Measurements from ENCODE around the gene TRAPPC10. TPM values are rescaled to one million over a fixed set of nuclear protein-coding genes. Genes with fewer than 3 reads are reported as not detected.

Gene TRAPPC10
- total and polyA plus RNA-seq, 2 donors (not counting 1 experiment from before 2014, with no cell fraction given): 15.4 to 22.0 TPM

- no peak overlapping the region for H2AFZ ChIP-seq (ENCODE audit: low read length)
- peaks cover 26% of the 10 kb centered on the region for H3K36me3 ChIP-seq (ENCODE audit: control insufficient read depth, insufficient read depth, low read length)
- H4K20me1 ChIP-seq (ENCODE audit: control insufficient read depth, extremely low read depth, insufficient read depth, low read length): no peaks in the 10 kb centered on the region
- H3K4me3 ChIP-seq (replicated peaks in 1 of 4; ENCODE audit: control extremely low read depth in 1 of 4, insufficient read depth in 1 of 4, low read depth in 3 of 4, low read length in 4 of 4): no peak overlapping the region
- H3K79me2 ChIP-seq (ENCODE audit: control insufficient read depth, insufficient read depth, low read length): no peaks in the 10 kb centered on the region
- H3K4me1 ChIP-seq (ENCODE audit: control insufficient read depth, extremely low read depth, insufficient read depth, low read length): no peaks in the 10 kb centered on the region
- TF ChIP-seq CTCF (conservative IDR thresholded peaks at IDR 0.05 in 1 of 2, IDR thresholded peaks at IDR 0.05 in 1 of 2; ENCODE audit: low read depth in 1 of 2, low read length in 2 of 2): no peak
- TF ChIP-seq EZH2 (IDR thresholded peaks at IDR 0.05; ENCODE audit: low read length, missing control alignments): no peak
- H3K27ac ChIP-seq (ENCODE audit: insufficient read depth, low read length): no peak overlapping the region
- H3K27me3 ChIP-seq (ENCODE audit: control insufficient read depth, insufficient read depth, low read length): no peaks in the 10 kb centered on the region
- H3K4me2 ChIP-seq (ENCODE audit: extremely low read depth, insufficient read depth, low read length): no peak overlapping the region
- no peak overlapping the region for H3K9ac ChIP-seq (ENCODE audit: insufficient read depth, low read length)
- no peaks in the 10 kb centered on the region for H3K9me3 ChIP-seq (ENCODE audit: control insufficient read depth, insufficient read depth, low read depth, low read length)
- DNase-seq (ENCODE audit: low read depth in 2 of 2): no peak
These were observed 77.1 kb downstream of the TRAPPC10 start for GRCh38 chr21:44089001-44089911.

GRCh38 chr21:44090325-44090724 is 78.2 kb downstream of the TRAPPC10 start:
- peaks cover 24% of the 10 kb centered on the region for H3K36me3 ChIP-seq (ENCODE audit: control insufficient read depth, insufficient read depth, low read length)
- no peaks in the 10 kb centered on the region for H3K27me3 ChIP-seq (ENCODE audit: control insufficient read depth, insufficient read depth, low read length)
- DNase-seq (ENCODE audit: low read depth in 2 of 2): no peak
- no peak overlapping the region for H3K4me2 ChIP-seq (ENCODE audit: extremely low read depth, insufficient read depth, low read length)
- H3K79me2 ChIP-seq (ENCODE audit: control insufficient read depth, insufficient read depth, low read length): no peaks in the 10 kb centered on the region
- H3K9me3 ChIP-seq (ENCODE audit: control insufficient read depth, insufficient read depth, low read depth, low read length): no peaks in the 10 kb centered on the region
- no peaks in the 10 kb centered on the region for H4K20me1 ChIP-seq (ENCODE audit: control insufficient read depth, extremely low read depth, insufficient read depth, low read length)
- H3K27ac ChIP-seq (ENCODE audit: insufficient read depth, low read length): no peak overlapping the region
- no peak overlapping the region for H3K9ac ChIP-seq (ENCODE audit: insufficient read depth, low read length)
- TF ChIP-seq EZH2 (IDR thresholded peaks at IDR 0.05; ENCODE audit: low read length, missing control alignments) (no peak), CTCF (conservative IDR thresholded peaks at IDR 0.05 in 1 of 2, IDR thresholded peaks at IDR 0.05 in 1 of 2; ENCODE audit: low read depth in 1 of 2, low read length in 2 of 2) (no peak)
- H3K4me3 ChIP-seq (replicated peaks in 1 of 4; ENCODE audit: control extremely low read depth in 1 of 4, insufficient read depth in 1 of 4, low read depth in 3 of 4, low read length in 4 of 4): no peak overlapping the region
- H2AFZ ChIP-seq (ENCODE audit: low read length): no peak overlapping the region
- no peaks in the 10 kb centered on the region for H3K4me1 ChIP-seq (ENCODE audit: control insufficient read depth, extremely low read depth, insufficient read depth, low read length)

- Histone ChIP-seq H3K4me1 (ENCODE audit: control insufficient read depth, extremely low read depth, insufficient read depth, low read length) (no peaks in the 10 kb centered on the region), H2AFZ (ENCODE audit: low read length) (no peak overlapping the region), H3K36me3 (ENCODE audit: control insufficient read depth, insufficient read depth, low read length) (peaks cover 19% of the 10 kb centered on the region), H3K79me2 (ENCODE audit: control insufficient read depth, insufficient read depth, low read length) (no peaks in the 10 kb centered on the region), H3K27me3 (ENCODE audit: control insufficient read depth, insufficient read depth, low read length) (no peaks in the 10 kb centered on the region), H3K4me2 (ENCODE audit: extremely low read depth, insufficient read depth, low read length) (no peak overlapping the region), H3K9me3 (ENCODE audit: control insufficient read depth, insufficient read depth, low read depth, low read length) (no peaks in the 10 kb centered on the region), H3K27ac (ENCODE audit: insufficient read depth, low read length) (no peak overlapping the region), H3K9ac (ENCODE audit: insufficient read depth, low read length) (no peak overlapping the region), H4K20me1 (ENCODE audit: control insufficient read depth, extremely low read depth, insufficient read depth, low read length) (no peaks in the 10 kb centered on the region), H3K4me3 (replicated peaks in 1 of 4; ENCODE audit: control extremely low read depth in 1 of 4, insufficient read depth in 1 of 4, low read depth in 3 of 4, low read length in 4 of 4) (no peak overlapping the region)
- no peak for DNase-seq (ENCODE audit: low read depth in 2 of 2)
- TF ChIP-seq CTCF (conservative IDR thresholded peaks at IDR 0.05 in 1 of 2, IDR thresholded peaks at IDR 0.05 in 1 of 2; ENCODE audit: low read depth in 1 of 2, low read length in 2 of 2): no peak
- TF ChIP-seq EZH2 (IDR thresholded peaks at IDR 0.05; ENCODE audit: low read length, missing control alignments): no peak
These were observed 80.1 kb downstream of the TRAPPC10 start for GRCh38 chr21:44092211-44092610.

Measured in fibroblast of lung (primary cell).